GM12892 (cell line): ENCODE results near the gene SYK.

Experiments used
- POLR2A ChIP-seq: IDR thresholded peaks from 2 replicates; pipeline ENCODE4 v1.6.1; 2011; ENCODE audit warnings: low read depth, low read length, control low read depth
- POLR2AphosphoS5 ChIP-seq: IDR thresholded peaks from 2 replicates; pipeline ENCODE4 v1.6.1; 2011; ENCODE audit warnings: low read depth, low read length, control low read depth

DNA sequence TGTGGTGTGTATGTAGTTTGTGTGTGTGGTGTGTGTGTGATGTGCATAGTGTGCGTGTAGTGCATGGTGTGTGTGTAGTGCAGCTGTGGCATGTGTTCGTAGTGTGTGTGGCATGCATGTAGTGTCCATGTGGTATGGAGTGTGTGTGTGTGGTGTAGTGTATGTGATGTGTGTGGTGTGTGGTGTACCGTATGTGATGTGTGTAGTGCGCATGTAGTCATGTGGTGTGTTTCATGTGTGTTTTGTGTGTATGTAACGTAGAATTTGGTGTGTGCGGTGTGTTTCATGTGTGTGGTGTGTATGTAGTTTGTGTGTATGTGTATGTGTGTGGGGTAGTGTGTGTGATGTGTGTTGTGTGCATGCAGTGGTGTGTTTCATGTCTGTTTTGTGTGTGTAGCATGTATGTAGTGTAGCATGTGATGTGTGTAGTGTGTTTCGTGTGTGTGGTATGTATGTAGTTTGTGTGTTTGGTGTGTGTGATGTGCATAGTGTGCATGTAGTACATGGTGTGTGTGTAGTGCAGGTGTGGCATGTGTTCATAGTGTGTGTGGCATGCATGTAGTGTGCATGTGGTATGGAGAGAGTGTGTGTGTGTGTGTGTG, 40.7 kb downstream of the SYK start:
- TF ChIP-seq POLR2A: no peak
- TF ChIP-seq POLR2AphosphoS5: no peak
